ENCODE measurements around the gene PBX1. TPM values are rescaled to one million over a fixed set of nuclear protein-coding genes. Genes with fewer than 3 reads are reported as not detected.

Gene PBX1
- total and polyA plus RNA-seq, 10 of the 15 experiments (the other 5 are each of a cell fraction or from before 2014, with no cell fraction given): 0.05 to 0.28 (median 0.11) TPM; not detected in 5

DNA sequence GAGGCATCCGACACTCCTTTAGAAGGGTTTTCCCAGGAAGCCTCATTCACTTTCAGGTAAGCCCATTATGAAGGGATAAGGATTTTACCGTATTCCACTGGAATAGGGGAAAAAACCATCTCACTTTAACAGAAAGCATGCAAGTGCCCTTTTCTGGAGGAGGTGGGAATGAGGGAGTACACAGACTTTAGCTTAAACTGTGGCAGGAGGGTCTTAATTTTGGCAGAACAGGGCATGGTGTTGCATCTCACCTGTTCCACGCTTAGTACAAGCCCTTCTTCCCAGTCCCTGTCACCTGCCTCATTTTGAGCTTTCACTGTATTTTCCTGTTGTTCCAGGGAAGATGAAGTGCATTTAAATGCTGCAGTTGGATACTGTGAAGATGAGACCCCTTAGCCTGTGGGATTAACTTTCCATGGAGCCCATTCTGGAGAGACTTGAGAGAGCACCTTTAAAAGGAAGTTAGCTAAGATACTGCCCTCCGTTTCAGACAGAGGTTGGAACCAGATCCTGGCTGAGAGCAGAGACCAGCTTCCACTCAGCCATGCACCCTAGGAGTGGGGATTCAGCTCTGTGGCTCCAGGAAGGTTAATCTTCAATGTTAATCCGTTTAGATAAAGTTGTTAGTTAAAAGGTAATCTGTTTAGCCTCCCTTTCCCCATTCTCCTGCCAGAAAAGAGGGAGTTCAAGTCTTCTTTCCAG is 42.6 kb downstream of the PBX1 start:
- intact Hi-C loops (cut with micrococcal nuclease; ENCODE audit: unreplicated experiment): no loop called here
- no TSS peak for BruUV-seq (replicated peaks)
- no peak overlapping the region for H3K4me2 ChIP-seq (ENCODE audit: control insufficient read depth, insufficient read depth)

More for the DNA sequence above, 42.6 kb downstream of the PBX1 start:
- WGBS (ENCODE audit: insufficient coverage, insufficient replicate concordance, low lambda C conversion rate, missing lambda C conversion rate): 9% methylated on average over 5 of the region's 5 CpGs
- ChIA-PET SMC1A (ENCODE audit: uncharacterized antibody, unreplicated experiment) (no interaction called here), RAD21 (ENCODE audit: unreplicated experiment) (no interaction called here), POLR2A (no interaction called here), CTCF (interaction anchor here (0.8 kb wide), 1 partner anchor 185 kb away, joined by 3 read pairs; no protein-coding TSS in a partner anchor)
- Histone ChIP-seq H3K4me1 (ENCODE audit: control insufficient read depth, insufficient read depth, low read length) (no peaks in the 10 kb centered on the region), H3K4me3 (no peak overlapping the region), H3K79me2 (ENCODE audit: control insufficient read depth, insufficient read depth, low read length) (no peaks in the 10 kb centered on the region), H3K36me3 (ENCODE audit: control insufficient read depth in 2 of 2, insufficient read depth in 2 of 2, low read length in 1 of 2) (no peaks in the 10 kb centered on the region), H3K27me3 (replicated peaks in 1 of 2; ENCODE audit: control insufficient read depth in 2 of 2, insufficient read depth in 2 of 2, low read length in 1 of 2) (no peaks in the 10 kb centered on the region; a peak in 1 of 4 replicates), H3K27ac (ENCODE audit: control insufficient read depth, insufficient read depth) (no peak overlapping the region), H3K9ac (ENCODE audit: control insufficient read depth, insufficient read depth, low read length) (no peak overlapping the region), H2AFZ (ENCODE audit: control insufficient read depth, low read depth, low read length) (no peak overlapping the region), H3K9me3 (replicated peaks; ENCODE audit: control insufficient read depth, insufficient read depth, low read length) (no peaks in the 10 kb centered on the region), H4K20me1 (ENCODE audit: control insufficient read depth, insufficient read depth) (no peaks in the 10 kb centered on the region)
- no peak for TF ChIP-seq KDM1A (IDR thresholded peaks at IDR 0.05; ENCODE audit: borderline replicate concordance)
- no peak for TF ChIP-seq TCF12 (IDR thresholded peaks at IDR 0.05; ENCODE audit: low read depth, low read length)
- TF ChIP-seq SMC3 (IDR thresholded peaks at IDR 0.05; ENCODE audit: borderline replicate concordance, low read length): no peak
- TF ChIP-seq ZBTB33 (IDR thresholded peaks at IDR 0.05): no peak
- TF ChIP-seq LARP7 (IDR thresholded peaks at IDR 0.05): no peak
- TF ChIP-seq, protein P1, sequence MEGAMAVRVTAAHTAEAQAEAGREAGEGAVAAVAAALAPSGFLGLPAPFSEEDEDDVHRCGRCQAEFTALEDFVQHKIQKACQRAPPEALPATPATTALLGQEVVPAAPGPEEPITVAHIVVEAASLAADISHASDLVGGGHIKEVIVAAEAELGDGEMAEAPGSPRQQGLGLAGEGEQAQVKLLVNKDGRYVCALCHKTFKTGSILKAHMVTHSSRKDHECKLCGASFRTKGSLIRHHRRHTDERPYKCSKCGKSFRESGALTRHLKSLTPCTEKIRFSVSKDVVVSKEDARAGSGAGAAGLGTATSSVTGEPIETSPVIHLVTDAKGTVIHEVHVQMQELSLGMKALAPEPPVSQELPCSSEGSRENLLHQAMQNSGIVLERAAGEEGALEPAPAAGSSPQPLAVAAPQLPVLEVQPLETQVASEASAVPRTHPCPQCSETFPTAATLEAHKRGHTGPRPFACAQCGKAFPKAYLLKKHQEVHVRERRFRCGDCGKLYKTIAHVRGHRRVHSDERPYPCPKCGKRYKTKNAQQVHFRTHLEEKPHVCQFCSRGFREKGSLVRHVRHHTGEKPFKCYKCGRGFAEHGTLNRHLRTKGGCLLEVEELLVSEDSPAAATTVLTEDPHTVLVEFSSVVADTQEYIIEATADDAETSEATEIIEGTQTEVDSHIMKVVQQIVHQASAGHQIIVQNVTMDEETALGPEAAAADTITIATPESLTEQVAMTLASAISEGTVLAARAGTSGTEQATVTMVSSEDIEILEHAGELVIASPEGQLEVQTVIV (IDR thresholded peaks at IDR 0.05; ENCODE audit: borderline replicate concordance, partially characterized antibody): no peak
- in situ Hi-C loops (cut with MboI): no loop called here
- FAIRE-seq (no peak), DNase-seq (ENCODE audit: low read depth, low spot score) (no peak), ATAC-seq (no peak)
